ENCODE data around the gene MUC5B.
"Not testable (repeated sequence)": the region's sequence is repeated elsewhere in the genome, so short reads cannot be mapped to it uniquely, and the experiment has no call there.

The MUC5B gene

GRCh38 chr11:1191786-1192470 is 30.9 kb upstream of the MUC5B start:
- DNase-seq, result not testable (repeated sequence)

- no peak for DNase-seq
Measured at GRCh38 chr11:1192741-1193325, 30.0 kb upstream of the MUC5B start.

GRCh38 chr11:1193326-1194230 is 29.3 kb upstream of the MUC5B start:
- no peak for DNase-seq

- no peak for DNase-seq
Measured at GRCh38 chr11:1194231-1194976, 28.5 kb upstream of the MUC5B start.

GRCh38 chr11:1194977-1195681 is 27.7 kb upstream of the MUC5B start:
- DNase-seq, result no peak

- no peak for DNase-seq
Measured at GRCh38 chr11:1195682-1196515, 27.0 kb upstream of the MUC5B start.

- no peak for DNase-seq
Measured at GRCh38 chr11:1196516-1197391, 26.1 kb upstream of the MUC5B start.

- no peak for DNase-seq
Measured at GRCh38 chr11:1197431-1197885, 25.4 kb upstream of the MUC5B start.

- DNase-seq, result no peak
Measured at GRCh38 chr11:1197886-1198560, 24.8 kb upstream of the MUC5B start.

- DNase-seq, result no peak
Measured at GRCh38 chr11:1198561-1199240, 24.2 kb upstream of the MUC5B start.

- no peak for DNase-seq
Measured at GRCh38 chr11:1199241-1199750, 23.6 kb upstream of the MUC5B start.

- DNase-seq, result no peak
Measured at GRCh38 chr11:1199751-1200610, 22.9 kb upstream of the MUC5B start.

- DNase-seq, result no peak
Measured at GRCh38 chr11:1200611-1201191, 22.2 kb upstream of the MUC5B start.

GRCh38 chr11:1201395-1202153 is 21.3 kb upstream of the MUC5B start:
- DNase-seq, result no peak

GRCh38 chr11:1202154-1202775 is 20.6 kb upstream of the MUC5B start:
- no peak for DNase-seq
